Measurements from ENCODE around the gene DRGX. TPM values are rescaled to one million over a fixed set of nuclear protein-coding genes. Genes with fewer than 3 reads are reported as not detected.

DRGX gene
- total and polyA plus RNA-seq, 12 donors: not detected

GRCh38 chr10:49328401-49329145, 67.3 kb downstream of the DRGX start:
- Histone ChIP-seq H3K4me1 (peaks cover 0 to 21% (median 1%) of the 10 kb centered on the region in 9 donors), H3K36me3 (peaks cover 0 to 28% (median 0%) of the 10 kb centered on the region in 9 donors), H3K4me3 (no peak overlapping the region), H3K27ac (no peak overlapping the region), H3K9me3 (no peaks in the 10 kb centered on the region), H3K27me3 (no peaks in the 10 kb centered on the region)
- TF ChIP-seq CTCF (IDR thresholded peaks at IDR 0.05): no peak
- 74 to 76% methylated on average over 9 of the region's 9 CpGs for WGBS, 2 donors
- DNase-seq (no peak), ATAC-seq (no peak)
- intact Hi-C loops (cut with DNase I): no loop called here

- DNase-seq (no peak), ATAC-seq (no peak)
- 86 to 89% methylated on average over 8 of the region's 8 CpGs for WGBS, 2 donors
- H3K27me3 ChIP-seq: no peaks in the 10 kb centered on the region
- intact Hi-C loops (cut with DNase I): no loop called here
- H3K4me3 ChIP-seq: no peak overlapping the region
- TF ChIP-seq CTCF (IDR thresholded peaks at IDR 0.05): no peak
- H3K9me3 ChIP-seq: no peaks in the 10 kb centered on the region
- H3K36me3 ChIP-seq: peaks cover 0 to 30% (median 0%) of the 10 kb centered on the region in 9 donors
- H3K27ac ChIP-seq: no peak overlapping the region
- peaks cover 0 to 34% (median 14%) of the 10 kb centered on the region in 9 donors for H3K4me1 ChIP-seq
These were observed 68.7 kb downstream of the DRGX start for GRCh38 chr10:49327036-49327813.

GRCh38 chr10:49325916-49326783, 69.7 kb downstream of the DRGX start:
- Histone ChIP-seq H3K9me3 (no peaks in the 10 kb centered on the region), H3K27ac (no peak overlapping the region), H3K27me3 (no peaks in the 10 kb centered on the region), H3K36me3 (peaks cover 0 to 32% (median 0%) of the 10 kb centered on the region in 9 donors), H3K4me1 (peaks cover 0 to 41% (median 16%) of the 10 kb centered on the region in 9 donors), H3K4me3 (no peak overlapping the region)
- ATAC-seq: peak in 1 of 8 donors; percentile 22
- no peak for DNase-seq
- intact Hi-C loops (cut with DNase I): no loop called here
- TF ChIP-seq CTCF (IDR thresholded peaks at IDR 0.05): no peak
- WGBS, 2 donors: 92% methylated on average over 48 of the region's 48 CpGs
